ENCODE data around the gene ERC2.

The ERC2 gene

GRCh38 chr3:55711646-55712045 is 756.6 kb downstream of the ERC2 start:
- no peak for DNase-seq (ENCODE audit: low spot score)

- DNase-seq (ENCODE audit: low spot score), result no peak
These were observed 758.8 kb downstream of the ERC2 start for GRCh38 chr3:55709411-55710012.

- no peak for DNase-seq (ENCODE audit: low spot score)
These were observed 759.3 kb downstream of the ERC2 start for GRCh38 chr3:55708921-55709320.

- DNase-seq (ENCODE audit: low spot score), result no peak
These were observed 760.0 kb downstream of the ERC2 start for GRCh38 chr3:55708242-55708641.

- DNase-seq (ENCODE audit: low spot score), result no peak
These were observed 763.7 kb downstream of the ERC2 start for GRCh38 chr3:55704521-55704920.

- no peak for DNase-seq (ENCODE audit: low spot score)
These were observed 765.4 kb downstream of the ERC2 start for GRCh38 chr3:55702822-55703221.

- DNase-seq (ENCODE audit: low spot score), result no peak
These were observed 766.3 kb downstream of the ERC2 start for GRCh38 chr3:55701997-55702396.

- no peak for DNase-seq (ENCODE audit: low spot score)
These were observed 769.4 kb downstream of the ERC2 start for GRCh38 chr3:55698831-55699230.

- no peak for DNase-seq (ENCODE audit: low spot score)
These were observed 770.9 kb downstream of the ERC2 start for GRCh38 chr3:55697177-55697865.

- DNase-seq (ENCODE audit: low spot score), result no peak
These were observed 775.2 kb downstream of the ERC2 start for GRCh38 chr3:55692957-55693558.

- no peak for DNase-seq (ENCODE audit: low spot score)
These were observed 775.8 kb downstream of the ERC2 start for GRCh38 chr3:55692295-55692956.

- DNase-seq (ENCODE audit: low spot score), result peak; percentile 0
These were observed 777.1 kb downstream of the ERC2 start for GRCh38 chr3:55691141-55691540.

- peak; percentile 16 for DNase-seq (ENCODE audit: low spot score)
These were observed 777.5 kb downstream of the ERC2 start for GRCh38 chr3:55690726-55691125.

GRCh38 chr3:55690177-55690576 is 778.1 kb downstream of the ERC2 start:
- no peak for DNase-seq (ENCODE audit: low spot score)

- no peak for DNase-seq (ENCODE audit: low spot score)
These were observed 780.1 kb downstream of the ERC2 start for GRCh38 chr3:55688154-55688553.

- DNase-seq (ENCODE audit: low spot score), result no peak
These were observed 780.7 kb downstream of the ERC2 start for GRCh38 chr3:55687526-55687925.

- peak; percentile 2 for DNase-seq (ENCODE audit: low spot score)
These were observed 781.6 kb downstream of the ERC2 start for GRCh38 chr3:55686426-55687254.

GRCh38 chr3:55683666-55684270 is 784.5 kb downstream of the ERC2 start:
- no peak for DNase-seq (ENCODE audit: low spot score)

- DNase-seq (ENCODE audit: low spot score), result no peak
These were observed 785.8 kb downstream of the ERC2 start for GRCh38 chr3:55682461-55682860.

- no peak for DNase-seq (ENCODE audit: low spot score)
These were observed 789.6 kb downstream of the ERC2 start for GRCh38 chr3:55678546-55679216.

- no peak for DNase-seq (ENCODE audit: low spot score)
These were observed 791.6 kb downstream of the ERC2 start for GRCh38 chr3:55676643-55677042.
